H1 (cell line): ENCODE data around the gene CNPY2. TPM values are rescaled to one million over a fixed set of nuclear protein-coding genes. Genes with fewer than 3 reads are reported as not detected.

ENCODE experiments used
- CTCF ChIA-PET: fragments of 300-600 bp; sonication (Branson Sonifier 250); formaldehyde crosslinking; loops from one replicate; lab custom pipeline; 2021; ENCODE audit not compliant: partially characterized antibody; lab: Charles Lee
- POLR2A ChIA-PET: fragments of 300-600 bp; sonication (Branson Sonifier 250); formaldehyde crosslinking; loops from one replicate; lab custom pipeline; 2021; ENCODE audit warnings: inconsistent platforms; ENCODE audit not compliant: partially characterized antibody; lab: Charles Lee
- DNase-seq, 2 experiments: peaks; one replicate each; pipeline versions ENCODE4 v3.0.0 to v3.0.0-alpha.2; 2010 to 2022; ENCODE audit warnings: low spot score in 2 of 2, low read depth in 1 of 2, mixed read lengths in 1 of 2
- FAIRE-seq: peaks from 2 replicates; lab custom pipeline; 2011; peaks lifted over from hg19 to GRCh38; lab: Jason Lieb, UNC
- H2AFZ ChIP-seq: 2 replicates; pipeline ENCODE4 v1.8.1; 2012; ENCODE audit warnings: low read length, inconsistent platforms
- H2AK5ac ChIP-seq: 2 replicates; pipeline ENCODE4 v1.6.1; 2013; ENCODE audit warnings: low read depth, low read length
- H2BK120ac ChIP-seq: replicated peaks from 2 replicates; pipeline ENCODE3; 2013; ENCODE audit warnings: low read depth, low read length, inconsistent platforms
- H2BK12ac ChIP-seq: 2 replicates; pipeline ENCODE4 v1.6.1; 2013; ENCODE audit warnings: low read depth, low read length
- H2BK15ac ChIP-seq: 2 replicates; pipeline ENCODE4 v1.6.1; 2013; ENCODE audit warnings: low read length
- H2BK20ac ChIP-seq: 2 replicates; pipeline ENCODE4 v1.6.1; 2013; ENCODE audit warnings: low read length
- H2BK5ac ChIP-seq: 2 replicates; pipeline ENCODE4 v1.6.1; 2013; ENCODE audit warnings: low read depth, low read length
- H3K14ac ChIP-seq: 2 replicates; pipeline ENCODE4 v1.6.1; 2013; ENCODE audit warnings: inconsistent platforms; ENCODE audit not compliant: insufficient read length
- H3K18ac ChIP-seq: 2 replicates; pipeline ENCODE4 v1.6.1; 2013; ENCODE audit warnings: low read length; ENCODE audit errors: extremely low read depth
- H3K23ac ChIP-seq: 2 replicates; pipeline ENCODE4 v1.6.1; 2013; ENCODE audit warnings: inconsistent platforms; ENCODE audit not compliant: insufficient read length
- H3K23me2 ChIP-seq: 2 replicates; pipeline ENCODE4 v1.6.1; 2013; ENCODE audit warnings: low read depth, low read length
- H3K27ac ChIP-seq: 2 replicates; pipeline ENCODE4 v1.6.1; 2011; ENCODE audit warnings: low read depth, low read length, inconsistent platforms
- H3K27me3 ChIP-seq, 4 experiments: replicated peaks in 1 of 4; 1 replicate in 1 of 4; 2 replicates in 3 of 4; pipeline versions ENCODE4 v1.6.1 to v1.8.1; 2011 to 2013; ENCODE audit warnings: low read length in 3 of 4, mild to moderate bottlenecking in 3 of 4, inconsistent platforms in 2 of 4, mixed read lengths in 2 of 4, moderate library complexity in 1 of 4; ENCODE audit not compliant: control insufficient read depth in 3 of 4, insufficient read depth in 3 of 4; ENCODE audit errors: extremely low read depth in 1 of 4
- H3K36me3 ChIP-seq, 4 experiments: 2 replicates each; pipeline versions ENCODE4 v1.6.1 to v1.8.1; 2011 to 2013; ENCODE audit warnings: mild to moderate bottlenecking in 4 of 4, low read length in 3 of 4, moderate library complexity in 2 of 4, control low read depth in 1 of 4, inconsistent platforms in 1 of 4; ENCODE audit not compliant: insufficient read depth in 4 of 4, control insufficient read depth in 2 of 4
- H3K4ac ChIP-seq: replicated peaks from 2 replicates; pipeline ENCODE3; 2013; ENCODE audit warnings: low read length, low read depth, mixed read lengths, inconsistent platforms; ENCODE audit not compliant: insufficient read length
- H3K4me1 ChIP-seq, 4 experiments: replicated peaks in 1 of 4; 1 replicate in 1 of 4; 2 replicates in 3 of 4; pipeline versions ENCODE4 v1.6.1 to v1.8.1; 2011 to 2013; ENCODE audit warnings: low read length in 3 of 4, inconsistent platforms in 2 of 4, mixed read lengths in 1 of 4; ENCODE audit not compliant: insufficient read depth in 4 of 4, control insufficient read depth in 3 of 4
- H3K4me2 ChIP-seq, 2 experiments: 2 replicates each; pipeline versions ENCODE4 v1.6.1 to v1.8.1; 2011 to 2013; ENCODE audit warnings: low read depth in 2 of 2, low read length in 2 of 2, control low read depth in 1 of 2, inconsistent platforms in 1 of 2, mild to moderate bottlenecking in 1 of 2; ENCODE audit not compliant: insufficient read depth in 1 of 2
- H3K4me3 ChIP-seq, 4 experiments: fragments of 200-600, 300-600 bp in 1 of 4; sonication (generic), shearing (Covaris generic), sonication (Bioruptor Twin) in 1 of 4; 2 replicates each; pipeline versions ENCODE4 v1.5.1 to v1.8.1; 2011 to 2016; ENCODE audit warnings: low read length in 4 of 4, low read depth in 3 of 4, control low read depth in 2 of 4, inconsistent platforms in 2 of 4, mild to moderate bottlenecking in 2 of 4, mixed read lengths in 1 of 4, moderate library complexity in 1 of 4; ENCODE audit not compliant: insufficient read depth in 2 of 4; ENCODE audit errors: extremely low read depth in 1 of 4
- H3K56ac ChIP-seq: replicated peaks from 2 replicates; pipeline ENCODE3; 2013; ENCODE audit warnings: low read depth, mild to moderate bottlenecking, mixed read lengths, low read length, inconsistent platforms; ENCODE audit not compliant: insufficient read length
- H3K79me1 ChIP-seq: 2 replicates; pipeline ENCODE4 v1.6.1; 2013; ENCODE audit warnings: low read depth, low read length, control low read depth
- H3K79me2 ChIP-seq, 2 experiments: 2 replicates each; pipeline versions ENCODE4 v1.6.1 to v1.8.1; 2012 to 2013; ENCODE audit warnings: low read length in 2 of 2, mild to moderate bottlenecking in 2 of 2, inconsistent platforms in 1 of 2; ENCODE audit not compliant: insufficient read depth in 2 of 2, control insufficient read depth in 1 of 2
- H3K9ac ChIP-seq, 4 experiments: replicated peaks in 1 of 4; 1 replicate in 1 of 4; 2 replicates in 3 of 4; pipeline versions ENCODE4 v1.6.1 to v1.8.1; 2011 to 2013; ENCODE audit warnings: low read depth in 3 of 4, low read length in 3 of 4, control low read depth in 2 of 4, mild to moderate bottlenecking in 2 of 4, moderate library complexity in 2 of 4, inconsistent platforms in 1 of 4; ENCODE audit errors: extremely low read depth in 1 of 4
- H3K9me3 ChIP-seq, 2 experiments: 2 replicates each; pipeline versions ENCODE4 v1.6.1 to v1.8.1; 2012 to 2013; ENCODE audit warnings: mild to moderate bottlenecking in 2 of 2, moderate library complexity in 2 of 2, control low read depth in 1 of 2, inconsistent platforms in 1 of 2, low read depth in 1 of 2, low read length in 1 of 2, mixed read lengths in 1 of 2; ENCODE audit not compliant: insufficient read depth in 2 of 2
- H4K20me1 ChIP-seq, 2 experiments: replicated peaks in 1 of 2; 2 replicates each; pipeline versions ENCODE3 to v1.8.1; 2011 to 2013; ENCODE audit warnings: inconsistent platforms in 2 of 2, low read length in 2 of 2, mild to moderate bottlenecking in 1 of 2; ENCODE audit not compliant: insufficient read depth in 2 of 2, control insufficient read depth in 1 of 2
- H4K5ac ChIP-seq: 2 replicates; pipeline ENCODE4 v1.6.1; 2013; ENCODE audit warnings: low read length, low read depth, mixed read lengths, inconsistent platforms; ENCODE audit not compliant: insufficient read length
- H4K8ac ChIP-seq: 2 replicates; pipeline ENCODE4 v1.8.0; 2013; ENCODE audit warnings: mild to moderate bottlenecking, moderate library complexity, low read length, inconsistent platforms; ENCODE audit not compliant: insufficient read depth; ENCODE audit errors: extremely low read depth
- H4K91ac ChIP-seq: replicated peaks from 2 replicates; pipeline ENCODE3; 2013; ENCODE audit warnings: low read length, mixed read lengths, inconsistent platforms; ENCODE audit not compliant: insufficient read length
- BRCA1 ChIP-seq: IDR thresholded peaks from 2 replicates; pipeline ENCODE4 v1.6.1; 2012; ENCODE audit warnings: low read depth, low read length, improper control_type of control experiment
- RNF2 ChIP-seq: fragments of 200-900, 300-1000 bp; sonication (generic); IDR thresholded peaks from 2 replicates; pipeline ENCODE4 v1.7.1; 2016; ENCODE audit warnings: borderline replicate concordance, low read depth, mild to moderate bottlenecking, antibody characterized with exemption, low read length; ENCODE audit not compliant: poor library complexity, severe bottlenecking; ENCODE audit errors: missing control alignments
- YY1 ChIP-seq: IDR thresholded peaks from 2 replicates; pipeline ENCODE4 v1.6.1; 2011; ENCODE audit warnings: low read depth, mild to moderate bottlenecking, low read length
- WGBS, 2 experiments: shearing (Covaris generic) in 1 of 2; methylation state at CpG; one replicate each; pipeline versions ENCODE4 v1.1.6 to v1.1.7; 2013 to 2015; ENCODE audit warnings: low lambda C conversion rate in 2 of 2, mixed read lengths in 2 of 2, inconsistent platforms in 1 of 2, low coverage in 1 of 2, missing lambda C conversion rate in 1 of 2; ENCODE audit not compliant: insufficient replicate concordance in 2 of 2, insufficient coverage in 1 of 2, insufficient read length in 1 of 2; ENCODE audit errors: extremely low coverage in 1 of 2, missing lambda C conversion rate in 1 of 2; 5-methylcytosine and 5-hydroxymethylcytosine counted together
- polyA plus RNA-seq, 7 experiments: library from polyadenylated mRNA; depleted of rRNA in 3 of 7; stranded (reverse) in 5 of 7; unstranded in 2 of 7; fragments of >200 nt in 5 of 7; fragments of 200-250 nt in 2 of 7; gene quantifications; 1 replicate in 5 of 7; 2 replicates in 1 of 7; 4 replicates in 1 of 7; pipeline versions ENCODE4 v1.2.1 to v1.2.3, GENCODE V29; 2011 to 2013; ENCODE audit warnings: missing spikeins in 2 of 7, mixed read lengths in 2 of 7
- total RNA-seq: library from RNA; stranded (reverse); fragmentation: NEBNext Ultra II Directional; extraction: Animal tissue kit (Norgen Biotek cat#: 25700); gene quantifications from 2 replicates; pipeline ENCODE4 v1.2.1, GENCODE V29; 2021
- TF ChIP-seq, protein P1 (sequence below): IDR thresholded peaks from 2 replicates; pipeline ENCODE4 v1.6.1; 2011; ENCODE audit warnings: low read length, improper control_type of control experiment

Gene CNPY2
- total and polyA plus RNA-seq, 2 of the 8 experiments (the other 6 are each of a cell fraction or from before 2014, with no cell fraction given): 203 to 281 TPM

DNA sequence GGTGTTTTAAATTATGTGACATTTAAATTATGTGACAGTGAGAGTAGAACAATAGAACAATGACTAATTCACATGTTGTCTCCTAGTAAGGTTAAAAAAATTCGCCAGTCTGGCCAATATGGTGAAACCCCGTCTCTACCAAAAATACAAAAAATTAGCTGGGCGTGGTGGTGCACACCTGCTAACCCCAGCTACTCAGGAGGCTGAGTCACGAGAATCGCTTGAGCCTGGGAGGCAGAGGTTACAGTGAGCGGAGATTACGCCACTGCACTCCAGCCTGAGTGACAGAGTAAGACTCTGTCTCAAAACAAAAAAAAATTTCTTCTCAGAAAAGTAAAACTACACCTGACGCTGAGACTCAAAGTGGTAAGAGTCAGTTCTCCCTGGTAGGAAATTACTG is 18.4 kb downstream of the CNPY2 start:
- Histone ChIP-seq H3K9me3 (no peaks in the 10 kb centered on the region), H2BK5ac (no peak overlapping the region), H4K91ac (no peak overlapping the region), H3K4ac (no peak overlapping the region), H3K9ac (no peak overlapping the region), H3K4me2 (no peak overlapping the region), H3K14ac (no peak overlapping the region), H3K56ac (no peak overlapping the region), H3K36me3 (peaks cover 0 to 9% (median 1%) of the 10 kb centered on the region in 4 experiments; a peak in 3 of 8 replicates), H3K27me3 (no peaks in the 10 kb centered on the region), H4K8ac (no peak overlapping the region), H3K4me3 (no peak overlapping the region), H3K79me2 (peaks cover 12 to 51% of the 10 kb centered on the region in 2 experiments), H2AFZ (no peak overlapping the region), H3K23me2 (peaks cover 3% of the 10 kb centered on the region; the same call in 1 of the 2 replicates), H4K5ac (no peak overlapping the region), H3K18ac (no peak overlapping the region), H2AK5ac (no peak overlapping the region), H2BK15ac (no peak overlapping the region), H3K4me1 (peaks cover 0 to 9% (median 2%) of the 10 kb centered on the region in 4 experiments; a peak in 4 of 7 replicates), H2BK120ac (no peak overlapping the region), H2BK20ac (no peak overlapping the region), H3K79me1 (no peaks in the 10 kb centered on the region), H2BK12ac (no peak overlapping the region), H3K23ac (no peak overlapping the region), H3K27ac (no peak overlapping the region), H4K20me1 (peaks cover 0 to 5% of the 10 kb centered on the region in 2 experiments)
- ChIA-PET POLR2A (interaction anchor here (0.7 to 1.7 kb wide), 7 partner anchors 23 to 180 kb away, joined by 3 to 5 read pairs (median 3); partner anchors contain the start of genes MYL6, PAN2, RNF41 and ZC3H10), CTCF (interaction anchor here (1.0 to 1.9 kb wide), 5 partner anchors 29 to 129 kb away, joined by 3 to 5 read pairs (median 3); no protein-coding TSS in a partner anchor)
- FAIRE-seq (no peak), DNase-seq (no peak)
- no peak for TF ChIP-seq BRCA1
- TF ChIP-seq, protein P1, sequence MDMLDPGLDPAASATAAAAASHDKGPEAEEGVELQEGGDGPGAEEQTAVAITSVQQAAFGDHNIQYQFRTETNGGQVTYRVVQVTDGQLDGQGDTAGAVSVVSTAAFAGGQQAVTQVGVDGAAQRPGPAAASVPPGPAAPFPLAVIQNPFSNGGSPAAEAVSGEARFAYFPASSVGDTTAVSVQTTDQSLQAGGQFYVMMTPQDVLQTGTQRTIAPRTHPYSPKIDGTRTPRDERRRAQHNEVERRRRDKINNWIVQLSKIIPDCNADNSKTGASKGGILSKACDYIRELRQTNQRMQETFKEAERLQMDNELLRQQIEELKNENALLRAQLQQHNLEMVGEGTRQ: no peak
- TF ChIP-seq YY1: no peak
- no peak for TF ChIP-seq RNF2
- 93% methylated on average over 8 of the region's 8 CpGs; no CpG with 5 or more reads in 1 of the 2 experiments for WGBS, 2 experiments
